ENCODE data around the gene CSTF2T.

GRCh38 chr10:51672039-51672535 lies 27.3 kb downstream of the CSTF2T start:
- TF ChIP-seq CBFB (CRISPR knock-in tag; IDR thresholded peaks at IDR 0.05; ENCODE audit: low read depth) (no peak), CTCF (IDR thresholded peaks at IDR 0.05) (no peak), ZNF219 (CRISPR knock-in tag; IDR thresholded peaks at IDR 0.05; ENCODE audit: borderline replicate concordance) (no peak), E2F4 (CRISPR knock-in tag; IDR thresholded peaks at IDR 0.05; ENCODE audit: borderline replicate concordance, low read depth) (no peak), ZNF138 (CRISPR knock-in tag; conservative IDR thresholded peaks at IDR 0.05) (no peak), ZNF423 (CRISPR knock-in tag; IDR thresholded peaks at IDR 0.05) (no peak), ZNF416 (CRISPR knock-in tag; IDR thresholded peaks at IDR 0.05) (no peak), SP1 (CRISPR knock-in tag; conservative IDR thresholded peaks at IDR 0.05) (no peak)
- TF ChIP-seq, protein P1, sequence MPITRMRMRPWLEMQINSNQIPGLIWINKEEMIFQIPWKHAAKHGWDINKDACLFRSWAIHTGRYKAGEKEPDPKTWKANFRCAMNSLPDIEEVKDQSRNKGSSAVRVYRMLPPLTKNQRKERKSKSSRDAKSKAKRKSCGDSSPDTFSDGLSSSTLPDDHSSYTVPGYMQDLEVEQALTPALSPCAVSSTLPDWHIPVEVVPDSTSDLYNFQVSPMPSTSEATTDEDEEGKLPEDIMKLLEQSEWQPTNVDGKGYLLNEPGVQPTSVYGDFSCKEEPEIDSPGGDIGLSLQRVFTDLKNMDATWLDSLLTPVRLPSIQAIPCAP (CRISPR knock-in tag; IDR thresholded peaks at IDR 0.05), result no peak
- TF ChIP-seq, protein P2, sequence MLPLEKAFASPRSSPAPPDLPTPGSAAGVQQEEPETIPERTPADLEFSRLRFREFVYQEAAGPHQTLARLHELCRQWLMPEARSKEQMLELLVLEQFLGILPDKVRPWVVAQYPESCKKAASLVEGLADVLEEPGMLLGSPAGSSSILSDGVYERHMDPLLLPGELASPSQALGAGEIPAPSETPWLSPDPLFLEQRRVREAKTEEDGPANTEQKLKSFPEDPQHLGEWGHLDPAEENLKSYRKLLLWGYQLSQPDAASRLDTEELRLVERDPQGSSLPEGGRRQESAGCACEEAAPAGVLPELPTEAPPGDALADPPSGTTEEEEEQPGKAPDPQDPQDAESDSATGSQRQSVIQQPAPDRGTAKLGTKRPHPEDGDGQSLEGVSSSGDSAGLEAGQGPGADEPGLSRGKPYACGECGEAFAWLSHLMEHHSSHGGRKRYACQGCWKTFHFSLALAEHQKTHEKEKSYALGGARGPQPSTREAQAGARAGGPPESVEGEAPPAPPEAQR (CRISPR knock-in tag; IDR thresholded peaks at IDR 0.05), result no peak

Data from WTC11 (cell line).